Activated CD4-positive, alpha-beta memory T cell treated with anti-CD3 and anti-CD28 coated beads, Interleukin-2, amount 10 ng/mL, durations not matched to agents 7 days and 5 days (primary cell): Measurements from ENCODE around the gene FUS. TPM values are rescaled to one million over a fixed set of nuclear protein-coding genes. Genes with fewer than 3 reads are reported as not detected.

Experiments
- total RNA-seq, 2 experiments: library from RNA; stranded (reverse); gene quantifications; one replicate each; pipeline ENCODE4 v1.2.3, GENCODE V29; 2021

Gene FUS
- total RNA-seq, 2 experiments from 2014 or later = 386 to 397 TPM

Other genes starting within 250 kb of the FUS start
- 10 to 100 TPM; 30.3 to 33.6 TPM for gene ORAI3, start 231.1 kb upstream of the FUS start, total RNA-seq
- gene SETD1A, start 222.4 kb upstream of the FUS start, total RNA-seq = 10 to 100 TPM; 18.8 to 20.3 TPM
- gene HSD3B7, start 194.9 kb upstream of the FUS start, total RNA-seq = 1 to 10 TPM; 7.1 to 7.5 TPM
- 1 to 10 TPM; 1.5 to 1.7 TPM for gene STX1B, start 169.5 kb upstream of the FUS start, total RNA-seq
- 10 to 100 TPM; 67.2 to 70.0 TPM for gene STX4, start 146.6 kb upstream of the FUS start, total RNA-seq
- 10 to 100 TPM; 13.9 to 17.4 TPM for gene ZNF668, start 105.9 kb upstream of the FUS start, total RNA-seq
- gene ZNF646, start 105.7 kb upstream of the FUS start, total RNA-seq = 10 to 100 TPM; 31.9 to 32.1 TPM
- gene PRSS53, start 91.2 kb upstream of the FUS start, total RNA-seq = 1 to 10 TPM; 4.7 to 4.9 TPM
- gene VKORC1, start 85.3 kb upstream of the FUS start, total RNA-seq = 10 to 100 TPM; 66.0 to 66.1 TPM
- 10 to 100 TPM; 32.9 to 34.4 TPM for gene BCKDK, start 71.8 kb upstream of the FUS start, total RNA-seq
- 10 to 100 TPM; 43.7 to 44.3 TPM for gene KAT8, start 62.5 kb upstream of the FUS start, total RNA-seq
- gene PRSS8, start 44.4 kb upstream of the FUS start, total RNA-seq = not detected
- under 1 TPM; 0.58 to 0.85 TPM for gene PRSS36, start 30.1 kb upstream of the FUS start, total RNA-seq
- gene PYCARD, start 22.6 kb downstream of the FUS start, total RNA-seq = 100 to 1,000 TPM in 1 of 2 experiments, 10 to 100 TPM in 1; 96.1 to 102 TPM
- gene TRIM72, start 34.0 kb downstream of the FUS start, total RNA-seq = under 1 TPM; 0.03 to 0.05 TPM
- not detected for gene PYDC1, start 37.0 kb downstream of the FUS start, total RNA-seq
- gene ITGAM, start 79.8 kb downstream of the FUS start, total RNA-seq = 10 to 100 TPM; 81.3 to 82.1 TPM
- 10 to 100 TPM; 42.0 to 43.2 TPM for gene ITGAX, start 175.0 kb downstream of the FUS start, total RNA-seq
- gene ITGAD, start 213.2 kb downstream of the FUS start, total RNA-seq = not detected
- gene COX6A2, start 248.2 kb downstream of the FUS start, total RNA-seq = not detected